K562 (cell line): Measurements from ENCODE around the gene LY6G5B. TPM values are rescaled to one million over a fixed set of nuclear protein-coding genes. Genes with fewer than 3 reads are reported as not detected.

Experiments used
- ADNP ChIP-seq: fragments of 200-800 bp; sonication (Bioruptor generic); IDR thresholded peaks from 2 replicates; pipeline ENCODE4 v1.6.1; 2016; ENCODE audit warnings: missing genetic modification characterization, missing compliant biosample characterization
- CGGBP1 ChIP-seq: fragments of 250-450 bp; sonication (Bioruptor Pico); IDR thresholded peaks from 2 replicates; pipeline ENCODE4 v1.9.0; 2021; ENCODE audit warnings: mild to moderate bottlenecking
- EGR1 ChIP-seq: fragments of 450-650 bp; conservative IDR thresholded peaks from 2 replicates; pipeline ENCODE4 v1.6.1; 2017; ENCODE audit warnings: mild to moderate bottlenecking
- FOXA3 ChIP-seq, 2 experiments: fragments of 450-650 bp in 1 of 2; sonication (generic) in 1 of 2; formaldehyde crosslinking; IDR thresholded peaks in 1 of 2; conservative IDR thresholded peaks in 1 of 2; 2 replicates each; pipeline versions ENCODE4 v1.4.0 to v1.8.0; 2020 to 2022; ENCODE audit warnings: mild to moderate bottlenecking in 2 of 2, missing genetic modification reagents in 1 of 2
- GABPB1 ChIP-seq: sonication (generic); formaldehyde crosslinking; IDR thresholded peaks from 2 replicates; pipeline ENCODE4 v1.8.0; 2022; ENCODE audit warnings: mild to moderate bottlenecking, missing genetic modification reagents
- GATA2 ChIP-seq: sonication (generic); formaldehyde crosslinking; IDR thresholded peaks from 2 replicates; pipeline ENCODE4 v1.4.0; 2020; ENCODE audit warnings: mild to moderate bottlenecking, missing genetic modification reagents
- HNRNPLL ChIP-seq: fragments of 200-400 bp; formaldehyde crosslinking; IDR thresholded peaks from 2 replicates; pipeline ENCODE4 v1.6.1; 2017; ENCODE audit warnings: low read length, low read depth, mild to moderate bottlenecking; ENCODE audit not compliant: poor library complexity, severe bottlenecking
- ILK ChIP-seq: fragments of 450-650 bp; IDR thresholded peaks from 2 replicates; pipeline ENCODE4 v1.6.1; 2016; ENCODE audit warnings: missing genetic modification characterization, low read depth, mild to moderate bottlenecking, missing compliant biosample characterization, moderate library complexity, borderline replicate concordance
- KDM5B ChIP-seq: fragments of 200-600 bp; sonication (generic); IDR thresholded peaks from 2 replicates; pipeline ENCODE4 v1.6.1; 2012; ENCODE audit warnings: low read depth, mild to moderate bottlenecking, moderate library complexity, low read length, control low read depth, inconsistent platforms; ENCODE audit not compliant: insufficient replicate concordance
- RBM17 ChIP-seq: fragments of 200-400 bp; formaldehyde crosslinking; IDR thresholded peaks from 2 replicates; pipeline ENCODE4 v1.6.1; 2017; ENCODE audit warnings: low read depth, mild to moderate bottlenecking, low read length, borderline replicate concordance
- SOX6 ChIP-seq: fragments of 450-650 bp; IDR thresholded peaks from 2 replicates; pipeline ENCODE4 v1.6.1; 2014; ENCODE audit warnings: mild to moderate bottlenecking
- TBL1XR1 ChIP-seq, 2 experiments: IDR thresholded peaks; 2 replicates each; pipeline ENCODE4 v1.6.1; 2012; ENCODE audit warnings: improper control_type of control experiment in 2 of 2, low read length in 2 of 2, mild to moderate bottlenecking in 1 of 2
- TCF15 ChIP-seq: fragments of 250-450 bp; sonication (Bioruptor Pico); IDR thresholded peaks from 2 replicates; pipeline ENCODE4 v1.8.0; 2022; ENCODE audit warnings: moderate library complexity, mild to moderate bottlenecking, inconsistent platforms
- TCF7L2 ChIP-seq: fragments of 150-350 bp; IDR thresholded peaks from 2 replicates; pipeline ENCODE4 v1.6.1; 2016; ENCODE audit warnings: low read depth, mild to moderate bottlenecking, low read length, moderate library complexity
- U2AF1 ChIP-seq: fragments of 200-400 bp; formaldehyde crosslinking; optimal IDR thresholded peaks from 2 replicates; pipeline ENCODE3; 2017; ENCODE audit warnings: mild to moderate bottlenecking, low read depth, low read length, moderate library complexity
- ZBTB43 ChIP-seq: sonication (generic); formaldehyde crosslinking; IDR thresholded peaks from 2 replicates; pipeline ENCODE4 v1.8.0; 2023; ENCODE audit warnings: mild to moderate bottlenecking, missing genetic modification reagents
- ZNF717 ChIP-seq: fragments of 250-450 bp; sonication (Bioruptor Pico); IDR thresholded peaks from 2 replicates; pipeline ENCODE4 v1.5.0; 2021
- polyA plus RNA-seq, 8 experiments: library from polyadenylated mRNA; depleted of rRNA in 4 of 8; stranded (reverse) in 5 of 8; unstranded in 3 of 8; fragments of >200 nt; fragmentation: Nextera tagmentation in 2 of 8; fragmentation: Illumina TruSeq in 1 of 8; extraction: Ambion mirVana in 2 of 8; extraction: Trizol in 1 of 8; gene quantifications; 2 replicates each; pipeline versions ENCODE4 v1.2.1 to v1.2.3, GENCODE V29; 2011 to 2014; ENCODE audit warnings: inconsistent platforms in 1 of 8, missing spikeins in 1 of 8
- total RNA-seq, 7 experiments: library from RNA; depleted of rRNA in 6 of 7; stranded (reverse); fragments of >200 nt in 6 of 7; fragmentation: Illumina TruSeq in 2 of 7; extraction: Trizol in 2 of 7; gene quantifications; 2 replicates each; pipeline versions ENCODE4 v1.2.1 to v1.2.3, GENCODE V29; 2011 to 2021; ENCODE audit warnings: low replicate concordance in 1 of 7
- TF ChIP-seq, protein P1 (sequence below): sonication (generic); formaldehyde crosslinking; IDR thresholded peaks from 2 replicates; pipeline ENCODE4 v1.8.1; 2023; ENCODE audit warnings: mild to moderate bottlenecking, missing genetic modification reagents, moderate library complexity
- TF ChIP-seq, protein P2 (sequence below): fragments of 450-650 bp; IDR thresholded peaks from 2 replicates; pipeline ENCODE4 v1.6.1; 2014; ENCODE audit warnings: low read depth, mild to moderate bottlenecking, moderate library complexity, borderline replicate concordance
- TF ChIP-seq, protein P3 (sequence below): fragments of 250-450 bp; sonication (Bioruptor Pico); IDR thresholded peaks from 2 replicates; pipeline ENCODE4 v1.8.0; 2022; ENCODE audit warnings: inconsistent platforms, mild to moderate bottlenecking, moderate library complexity, borderline replicate concordance

Gene LY6G5B
- total and polyA plus RNA-seq, 9 of the 15 experiments (the other 6 are each of a cell fraction or from before 2014, with no cell fraction given): 6.0 to 27.0 (median 7.5) TPM

DNA sequence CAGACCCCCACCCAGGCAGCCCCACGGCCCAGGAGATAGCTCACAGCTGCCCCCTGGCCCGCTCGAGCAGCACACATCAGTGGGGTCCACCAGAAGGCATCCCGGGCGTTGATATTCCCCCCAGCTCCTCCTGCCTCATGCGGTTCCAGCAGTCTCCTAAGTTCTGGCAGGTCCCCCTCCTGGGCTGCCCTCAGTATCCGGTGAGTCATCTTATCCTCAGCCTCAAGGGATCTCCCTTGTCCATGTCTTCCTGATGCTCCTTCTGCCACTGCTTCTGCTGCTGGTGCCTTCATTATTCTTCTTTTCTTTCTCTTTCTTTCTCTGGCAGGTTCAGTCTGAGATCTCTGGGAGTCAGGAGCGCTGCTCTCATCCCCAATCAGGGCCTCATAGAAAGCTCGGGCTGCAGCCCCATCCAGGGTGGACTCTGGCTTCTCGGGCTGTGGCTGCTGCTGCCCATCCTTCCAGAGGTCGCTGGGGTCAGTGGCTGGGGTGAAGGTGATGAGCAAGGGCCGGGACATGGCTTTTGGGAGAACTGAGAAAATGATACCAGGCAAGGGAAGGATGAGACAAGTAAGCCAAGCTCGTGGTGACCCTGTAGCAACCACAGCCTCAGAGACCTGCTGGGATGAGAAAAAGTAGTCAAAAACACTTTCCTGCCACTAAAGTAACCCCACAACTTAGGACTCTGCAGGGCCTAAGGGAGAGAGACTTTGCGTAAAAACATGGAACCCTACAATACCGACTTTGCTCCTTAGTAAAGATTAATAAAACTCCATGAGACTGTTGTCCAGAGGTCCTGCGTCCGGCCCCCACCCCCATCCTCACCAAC lies 5.6 kb upstream of the LY6G5B start (continued):
- no peak for TF ChIP-seq ADNP (tag)
- peak; percentile 5; the same call in 1 of the 2 replicates for TF ChIP-seq GATA2 (CRISPR knock-in tag)
- TF ChIP-seq RBM17: no peak
- no peak for TF ChIP-seq ZNF717
- TF ChIP-seq, protein P1, sequence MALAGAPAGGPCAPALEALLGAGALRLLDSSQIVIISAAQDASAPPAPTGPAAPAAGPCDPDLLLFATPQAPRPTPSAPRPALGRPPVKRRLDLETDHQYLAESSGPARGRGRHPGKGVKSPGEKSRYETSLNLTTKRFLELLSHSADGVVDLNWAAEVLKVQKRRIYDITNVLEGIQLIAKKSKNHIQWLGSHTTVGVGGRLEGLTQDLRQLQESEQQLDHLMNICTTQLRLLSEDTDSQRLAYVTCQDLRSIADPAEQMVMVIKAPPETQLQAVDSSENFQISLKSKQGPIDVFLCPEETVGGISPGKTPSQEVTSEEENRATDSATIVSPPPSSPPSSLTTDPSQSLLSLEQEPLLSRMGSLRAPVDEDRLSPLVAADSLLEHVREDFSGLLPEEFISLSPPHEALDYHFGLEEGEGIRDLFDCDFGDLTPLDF (CRISPR knock-in tag): no peak
- TF ChIP-seq EGR1: no peak
- no peak for TF ChIP-seq ILK (tag)
- TF ChIP-seq ZBTB43: no peak
- TF ChIP-seq, protein P2, sequence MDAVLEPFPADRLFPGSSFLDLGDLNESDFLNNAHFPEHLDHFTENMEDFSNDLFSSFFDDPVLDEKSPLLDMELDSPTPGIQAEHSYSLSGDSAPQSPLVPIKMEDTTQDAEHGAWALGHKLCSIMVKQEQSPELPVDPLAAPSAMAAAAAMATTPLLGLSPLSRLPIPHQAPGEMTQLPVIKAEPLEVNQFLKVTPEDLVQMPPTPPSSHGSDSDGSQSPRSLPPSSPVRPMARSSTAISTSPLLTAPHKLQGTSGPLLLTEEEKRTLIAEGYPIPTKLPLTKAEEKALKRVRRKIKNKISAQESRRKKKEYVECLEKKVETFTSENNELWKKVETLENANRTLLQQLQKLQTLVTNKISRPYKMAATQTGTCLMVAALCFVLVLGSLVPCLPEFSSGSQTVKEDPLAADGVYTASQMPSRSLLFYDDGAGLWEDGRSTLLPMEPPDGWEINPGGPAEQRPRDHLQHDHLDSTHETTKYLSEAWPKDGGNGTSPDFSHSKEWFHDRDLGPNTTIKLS: no peak
- no peak for TF ChIP-seq KDM5B
- TF ChIP-seq, protein P3, sequence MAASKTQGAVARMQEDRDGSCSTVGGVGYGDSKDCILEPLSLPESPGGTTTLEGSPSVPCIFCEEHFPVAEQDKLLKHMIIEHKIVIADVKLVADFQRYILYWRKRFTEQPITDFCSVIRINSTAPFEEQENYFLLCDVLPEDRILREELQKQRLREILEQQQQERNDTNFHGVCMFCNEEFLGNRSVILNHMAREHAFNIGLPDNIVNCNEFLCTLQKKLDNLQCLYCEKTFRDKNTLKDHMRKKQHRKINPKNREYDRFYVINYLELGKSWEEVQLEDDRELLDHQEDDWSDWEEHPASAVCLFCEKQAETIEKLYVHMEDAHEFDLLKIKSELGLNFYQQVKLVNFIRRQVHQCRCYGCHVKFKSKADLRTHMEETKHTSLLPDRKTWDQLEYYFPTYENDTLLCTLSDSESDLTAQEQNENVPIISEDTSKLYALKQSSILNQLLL (CRISPR knock-in tag): no peak
- TF ChIP-seq GABPB1 (CRISPR knock-in tag): peak; percentile 79
- TF ChIP-seq HNRNPLL: no peak
- TF ChIP-seq TBL1XR1 (IDR thresholded peaks at IDR 0.05; ENCODE audit: low read length in 2 of 2): peak in 1 of 2 experiments; percentile 23; a peak in 1 of 4 replicates
- 0 out of 4 replicates have a peak, but pooled peaks of 1 of the 2 experiments have one; percentile 35 for TF ChIP-seq FOXA3 (CRISPR knock-in tag; conservative IDR thresholded peaks at IDR 0.05 in 1 of 2, IDR thresholded peaks at IDR 0.05 in 1 of 2)
- TF ChIP-seq CGGBP1 (CRISPR knock-in tag): no peak
- TF ChIP-seq TCF7L2: no peak
- no peak for TF ChIP-seq U2AF1
- 0 out of 2 replicates have a peak, but pooled peaks have one; percentile 70 for TF ChIP-seq TCF15
- TF ChIP-seq SOX6: no peak
